Measurements from ENCODE around the gene AGK.

GRCh38 chr7:141558544-141559183, 7.5 kb downstream of the AGK start:
- TF ChIP-seq CTCF (IDR thresholded peaks at IDR 0.05; ENCODE audit: poor library complexity) (no peak), EZH2 (IDR thresholded peaks at IDR 0.05; ENCODE audit: borderline replicate concordance) (no peak)
